PC-3 (cell line): ENCODE measurements around the gene PABPN1L. TPM values are rescaled to one million over a fixed set of nuclear protein-coding genes. Genes with fewer than 3 reads are reported as not detected.

ENCODE experiments used
- ATAC-seq: fragments of 200-7000 bp; cut with Tn5 transposase; 2 replicates; pipeline ENCODE4 v1.9.1; 2020; ENCODE audit warnings: mild to moderate bottlenecking, moderate library complexity
- BruUV-seq: library from RNA; stranded (reverse); fragments of 400-500 nt; replicated peaks from 2 replicates; lab custom pipeline; 2021; lab: Mats Ljungman, UMichigan
- CTCF ChIA-PET: fragments of 300-600 bp; sonication (Branson Sonifier 250); formaldehyde crosslinking; loops from one replicate; lab custom pipeline; 2022; ENCODE audit warnings: antibody characterized with exemption; lab: Charles Lee
- POLR2A ChIA-PET: fragments of 300-600 bp; sonication (Branson Sonifier 250); formaldehyde crosslinking; loops from one replicate; lab custom pipeline; 2022; ENCODE audit warnings: antibody characterized with exemption; ENCODE audit not compliant: unreplicated experiment; lab: Charles Lee
- DNase-seq: peaks from one replicate; pipeline ENCODE4 v3.0.0-alpha.2; 2015
- H2AFZ ChIP-seq: fragments of 300-600 bp; sonication (generic); 2 replicates; pipeline ENCODE4 v1.6.0; 2016; ENCODE audit warnings: antibody characterized with exemption, low read length
- H3F3A ChIP-seq: fragments of 300-600 bp; sonication (generic); one replicate; pipeline ENCODE4 v1.6.0; 2017; ENCODE audit warnings: antibody characterized with exemption, low read length, control low read depth, mild to moderate bottlenecking; ENCODE audit not compliant: unreplicated experiment
- H3K27ac ChIP-seq: fragments of 300-600 bp; sonication (generic); 2 replicates; pipeline ENCODE4 v1.5.1; 2016; ENCODE audit warnings: mild to moderate bottlenecking, low read length
- H3K27me3 ChIP-seq: fragments of 300-600 bp; sonication (generic); 2 replicates; pipeline ENCODE4 v1.6.1; 2016; ENCODE audit warnings: low read length, mixed read lengths
- H3K36me3 ChIP-seq: fragments of 300-600 bp; sonication (generic); 2 replicates; pipeline ENCODE4 v1.6.1; 2016; ENCODE audit warnings: low read depth, mixed run types, low read length, mixed read lengths
- H3K4me1 ChIP-seq: fragments of 300-600 bp; sonication (generic); 2 replicates; pipeline ENCODE4 v1.5.1; 2016; ENCODE audit warnings: low read length; ENCODE audit not compliant: insufficient read depth
- H3K4me2 ChIP-seq: fragments of 300-600 bp; sonication (generic); 2 replicates; pipeline ENCODE4 v1.6.0; 2016; ENCODE audit warnings: low read length
- H3K4me3 ChIP-seq: fragments of 300-600 bp; sonication (generic); 2 replicates; pipeline ENCODE4 v1.5.1; 2016; ENCODE audit warnings: mild to moderate bottlenecking, low read length, mixed read lengths
- H3K79me2 ChIP-seq: fragments of 300-600 bp; sonication (generic); 2 replicates; pipeline ENCODE4 v1.6.1; 2017; ENCODE audit warnings: low read length, mixed read lengths
- H3K9ac ChIP-seq: fragments of 300-600 bp; sonication (generic); 2 replicates; pipeline ENCODE4 v1.6.0; 2016; ENCODE audit warnings: mild to moderate bottlenecking, low read length
- H3K9me2 ChIP-seq: fragments of 300-600 bp; sonication (generic); replicated peaks from 2 replicates; pipeline ENCODE4 v1.6.1; 2016; ENCODE audit warnings: mixed run types, low read length, mixed read lengths
- H3K9me3 ChIP-seq: fragments of 300-600 bp; sonication (generic); 2 replicates; pipeline ENCODE4 v1.6.1; 2016; ENCODE audit warnings: low read length, mixed read lengths
- H4K20me1 ChIP-seq: fragments of 300-600 bp; sonication (generic); 2 replicates; pipeline ENCODE4 v1.6.1; 2016; ENCODE audit warnings: low read length, mixed read lengths
- EZH2 ChIP-seq: fragments of 300-600 bp; sonication (generic); IDR thresholded peaks from one replicate; pipeline ENCODE4 v1.6.1; 2017; ENCODE audit warnings: antibody characterized with exemption, mild to moderate bottlenecking, low read length; ENCODE audit not compliant: unreplicated experiment
- EZH2phosphoT487 ChIP-seq: fragments of 300-600 bp; sonication (generic); IDR thresholded peaks from 2 replicates; pipeline ENCODE4 v1.6.1; 2018; ENCODE audit warnings: mild to moderate bottlenecking, antibody characterized with exemption, low read length, borderline replicate concordance
- intact Hi-C: fragments of 100-400 bp; cut with micrococcal nuclease; formaldehyde crosslinking; loops from 2 replicates; pipeline ENCODE4 v1.9.0; 2023
- total RNA-seq: library from RNA; depleted of rRNA; stranded (reverse); fragments of >200 nt; gene quantifications from 2 replicates; pipeline ENCODE4 v1.2.3, GENCODE V29; 2014
- TF ChIP-seq, protein P1 (sequence below): fragments of 300-600 bp; sonication (generic); conservative IDR thresholded peaks from 2 replicates; pipeline ENCODE4 v1.5.1; 2017; ENCODE audit warnings: antibody characterized with exemption, low read depth, mild to moderate bottlenecking, low read length

The PABPN1L gene
- total RNA-seq, 1 experiment from 2014 or later = not detected

- POLR2A ChIA-PET = no interaction called here
- H3K4me1 ChIP-seq = peaks cover 6% of the 10 kb centered on the region; the same call in 1 of the 2 replicates
- intact Hi-C loops = no loop called here
- H3F3A ChIP-seq = no peaks in the 10 kb centered on the region
- no peaks in the 10 kb centered on the region for H3K9me3 ChIP-seq
- H3K9me2 ChIP-seq = no peaks in the 10 kb centered on the region
- no peaks in the 10 kb centered on the region for H3K27me3 ChIP-seq
- H3K4me2 ChIP-seq = 0 out of 2 replicates have a peak overlapping the region, but pooled peaks have one; percentile 6
- no peak overlapping the region for H3K27ac ChIP-seq
- no peak overlapping the region for H3K4me3 ChIP-seq
- H4K20me1 ChIP-seq = no peaks in the 10 kb centered on the region
- no peaks in the 10 kb centered on the region for H3K36me3 ChIP-seq
- H3K9ac ChIP-seq = no peak overlapping the region
- DNase-seq = peak; percentile 39
- TF ChIP-seq, protein P1, sequence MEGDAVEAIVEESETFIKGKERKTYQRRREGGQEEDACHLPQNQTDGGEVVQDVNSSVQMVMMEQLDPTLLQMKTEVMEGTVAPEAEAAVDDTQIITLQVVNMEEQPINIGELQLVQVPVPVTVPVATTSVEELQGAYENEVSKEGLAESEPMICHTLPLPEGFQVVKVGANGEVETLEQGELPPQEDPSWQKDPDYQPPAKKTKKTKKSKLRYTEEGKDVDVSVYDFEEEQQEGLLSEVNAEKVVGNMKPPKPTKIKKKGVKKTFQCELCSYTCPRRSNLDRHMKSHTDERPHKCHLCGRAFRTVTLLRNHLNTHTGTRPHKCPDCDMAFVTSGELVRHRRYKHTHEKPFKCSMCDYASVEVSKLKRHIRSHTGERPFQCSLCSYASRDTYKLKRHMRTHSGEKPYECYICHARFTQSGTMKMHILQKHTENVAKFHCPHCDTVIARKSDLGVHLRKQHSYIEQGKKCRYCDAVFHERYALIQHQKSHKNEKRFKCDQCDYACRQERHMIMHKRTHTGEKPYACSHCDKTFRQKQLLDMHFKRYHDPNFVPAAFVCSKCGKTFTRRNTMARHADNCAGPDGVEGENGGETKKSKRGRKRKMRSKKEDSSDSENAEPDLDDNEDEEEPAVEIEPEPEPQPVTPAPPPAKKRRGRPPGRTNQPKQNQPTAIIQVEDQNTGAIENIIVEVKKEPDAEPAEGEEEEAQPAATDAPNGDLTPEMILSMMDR = no peak
- TF ChIP-seq EZH2phosphoT487 = no peak
- TF ChIP-seq EZH2 = no peak
- ATAC-seq = peak; percentile 56
- no peaks in the 10 kb centered on the region for H3K79me2 ChIP-seq
- no peak overlapping the region for H2AFZ ChIP-seq
- no TSS peak for BruUV-seq
- CTCF ChIA-PET = interaction anchor here (0.8 kb wide), 1 partner anchor 43 kb away, joined by 3 read pairs; no protein-coding TSS in a partner anchor
These were observed 16.8 kb upstream of the PABPN1L start for GRCh38 chr16:88883117-88883895.

DNA sequence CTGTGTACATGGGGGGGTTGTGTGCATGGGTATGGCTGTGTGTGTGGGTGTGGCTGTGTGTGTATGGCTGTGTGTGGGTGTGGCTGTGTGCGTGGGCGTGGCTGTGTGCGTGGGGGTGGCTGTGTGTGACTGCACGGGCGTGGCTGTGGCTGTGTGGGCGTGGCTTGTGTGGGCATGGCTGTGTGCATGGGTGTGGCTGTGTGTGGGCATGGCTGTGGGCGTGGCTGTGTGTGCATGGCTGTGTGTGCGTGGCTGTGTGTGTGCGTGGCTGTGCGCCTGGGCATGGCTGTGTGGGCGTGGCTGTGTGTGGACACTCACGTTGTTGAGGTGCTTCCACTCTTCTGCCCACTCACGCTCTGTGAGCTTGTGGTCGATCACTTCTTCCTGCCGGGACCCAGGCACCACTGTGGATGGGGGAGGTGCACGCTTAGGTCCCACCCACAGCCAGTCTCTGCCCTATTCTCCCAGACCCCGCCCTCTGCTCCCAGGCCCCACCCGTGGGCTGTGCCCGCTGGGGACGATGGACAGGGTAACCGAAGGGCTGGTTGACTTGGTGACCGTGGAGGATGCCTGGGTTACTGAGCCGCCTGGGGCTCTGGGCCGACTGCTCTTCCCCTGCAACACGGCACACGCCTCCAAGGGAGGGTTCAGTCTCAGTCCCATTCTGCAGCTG, 16.0 kb upstream of the PABPN1L start:
- intact Hi-C loops = no loop called here
- no peak overlapping the region for H3K9ac ChIP-seq
- no peaks in the 10 kb centered on the region for H4K20me1 ChIP-seq
- H3F3A ChIP-seq = no peaks in the 10 kb centered on the region
- H3K79me2 ChIP-seq = no peaks in the 10 kb centered on the region
- peaks cover 6% of the 10 kb centered on the region; the same call in 1 of the 2 replicates for H3K4me1 ChIP-seq
- H3K36me3 ChIP-seq = no peaks in the 10 kb centered on the region
- no peak overlapping the region for H2AFZ ChIP-seq
- no TSS peak for BruUV-seq
- DNase-seq (peak; percentile 38), ATAC-seq (peak; percentile 77)
- H3K27ac ChIP-seq = no peak overlapping the region
- no peak for TF ChIP-seq EZH2phosphoT487
- TF ChIP-seq, protein P1 = no peak
- no peak for TF ChIP-seq EZH2
- CTCF ChIA-PET = interaction anchor here (0.8 kb wide), 1 partner anchor 44 kb away, joined by 3 read pairs; no protein-coding TSS in a partner anchor
- 0 out of 2 replicates have a peak overlapping the region, but pooled peaks have one; percentile 6 for H3K4me2 ChIP-seq
- H3K9me3 ChIP-seq = no peaks in the 10 kb centered on the region
- no peaks in the 10 kb centered on the region for H3K27me3 ChIP-seq
- POLR2A ChIA-PET = no interaction called here
- no peaks in the 10 kb centered on the region for H3K9me2 ChIP-seq
- H3K4me3 ChIP-seq = no peak overlapping the region
